Lower lobe of right lung (tissue), 2 donors: ENCODE measurements around the gene CUX1. TPM values are rescaled to one million over a fixed set of nuclear protein-coding genes. Genes with fewer than 3 reads are reported as not detected.

Source experiments
- ATAC-seq, 2 donors: fragments of 200-7000 bp; cut with Tn5 transposase; one replicate each; pipeline ENCODE4 v1.9.1; 2020 to 2022; ENCODE audit warnings: mild to moderate bottlenecking in 2 of 2, moderate library complexity in 2 of 2
- DNase-seq: peaks from one replicate; pipeline ENCODE4 v3.0.0-alpha.2; 2020
- H3K27ac ChIP-seq: fragments of 200-600 bp; one replicate; pipeline ENCODE4 v1.8.0; 2022
- H3K27me3 ChIP-seq: fragments of 200-600 bp; one replicate; pipeline ENCODE4 v1.8.0; 2022; ENCODE audit warnings: low read depth
- H3K36me3 ChIP-seq: fragments of 200-600 bp; one replicate; pipeline ENCODE4 v1.8.0; 2022; ENCODE audit warnings: mild to moderate bottlenecking
- H3K4me1 ChIP-seq: fragments of 200-600 bp; one replicate; pipeline ENCODE4 v1.8.0; 2022
- H3K4me3 ChIP-seq: fragments of 200-600 bp; one replicate; pipeline ENCODE4 v1.8.0; 2022; ENCODE audit warnings: mild to moderate bottlenecking
- H3K9me3 ChIP-seq: fragments of 200-600 bp; one replicate; pipeline ENCODE4 v1.8.0; 2022
- CTCF ChIP-seq: fragments of 200-600 bp; IDR thresholded peaks from one replicate; pipeline ENCODE4 v1.8.0; 2022; ENCODE audit warnings: antibody characterized with exemption, mild to moderate bottlenecking
- intact Hi-C: fragments of 100-400 bp; cut with DNase I; formaldehyde crosslinking; loops from one replicate; pipeline ENCODE4 v1.11.0; 2022
- total RNA-seq: library from RNA; stranded (reverse); fragmentation: NEBNext Ultra II Directional; extraction: Animal tissue kit (Norgen Biotek cat#: 25700); gene quantifications from one replicate; pipeline ENCODE4 v1.2.1, GENCODE V29; 2021
- donor health status: DM: no; HTN: yes; CAD: no; lungs with severe emphysema.

Gene CUX1
- total RNA-seq, 1 donor from 2014 or later, result 118 TPM

DNA sequence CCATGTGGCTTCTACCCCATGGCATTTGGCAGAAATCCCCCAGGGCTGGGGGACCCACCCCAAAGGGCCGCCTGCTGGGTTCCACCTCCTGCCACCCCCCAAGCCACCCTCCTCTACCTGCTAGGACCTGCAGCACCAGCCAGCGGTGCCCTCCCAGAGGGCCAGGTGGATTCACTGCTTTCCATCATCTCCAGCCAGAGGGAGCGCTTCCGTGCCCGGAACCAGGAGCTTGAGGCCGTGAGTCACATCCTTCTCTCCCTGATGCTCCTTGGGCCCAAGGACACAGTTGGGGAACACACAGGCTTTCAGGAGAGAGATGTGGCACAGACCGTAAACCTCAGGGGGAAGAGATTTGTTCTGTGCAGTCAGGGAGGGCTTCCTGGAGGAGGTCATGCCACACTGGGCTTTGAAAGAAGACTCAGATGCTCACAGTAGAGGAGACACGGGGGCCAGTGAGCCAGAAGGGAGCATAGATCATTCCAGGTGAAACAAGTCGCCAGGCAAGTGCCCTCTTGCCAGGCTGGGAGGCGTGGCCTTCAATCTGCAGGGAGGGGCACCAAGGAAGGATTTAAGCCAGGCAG, 457.8 kb downstream of the CUX1 start:
- intact Hi-C loops, result loop anchor here (10.0 kb wide), 1 partner anchor 730 kb away; no protein-coding TSS in a partner anchor

DNA sequence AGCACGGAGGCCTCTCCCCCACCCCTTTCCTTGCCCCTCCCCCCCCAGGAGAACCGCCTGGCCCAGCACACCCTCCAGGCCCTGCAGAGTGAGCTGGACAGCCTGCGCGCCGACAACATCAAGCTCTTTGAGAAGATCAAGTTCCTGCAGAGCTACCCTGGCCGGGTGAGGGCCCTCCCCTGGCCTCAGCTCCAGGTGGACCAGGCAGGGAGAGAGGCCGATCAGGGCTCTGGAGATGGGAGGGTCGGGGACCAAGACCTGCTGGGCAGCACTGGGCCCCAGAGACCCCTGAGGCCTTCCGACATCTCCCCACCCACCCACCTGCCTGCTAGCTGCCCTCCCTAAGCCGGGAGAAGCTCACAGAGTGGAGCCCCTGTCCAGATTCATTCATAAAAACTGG, 460.5 kb downstream of the CUX1 start:
- intact Hi-C loops, result loop anchor here (10.0 kb wide), 1 partner anchor 733 kb away; no protein-coding TSS in a partner anchor
- Histone ChIP-seq H3K36me3 (no peaks in the 10 kb centered on the region), H3K9me3 (no peaks in the 10 kb centered on the region), H3K27me3 (no peaks in the 10 kb centered on the region), H3K4me3 (no peak overlapping the region), H3K4me1 (peaks cover 7% of the 10 kb centered on the region), H3K27ac (no peak overlapping the region)
- DNase-seq (no peak), ATAC-seq (no peak)
- no peak for TF ChIP-seq CTCF

More for the DNA sequence above, 457.8 kb downstream of the CUX1 start:
- Histone ChIP-seq H3K9me3 (no peaks in the 10 kb centered on the region), H3K4me3 (no peak overlapping the region), H3K36me3 (no peaks in the 10 kb centered on the region), H3K4me1 (peaks cover 7% of the 10 kb centered on the region), H3K27me3 (no peaks in the 10 kb centered on the region), H3K27ac (no peak overlapping the region)
- no peak for TF ChIP-seq CTCF
- DNase-seq (no peak), ATAC-seq (no peak)

DNA sequence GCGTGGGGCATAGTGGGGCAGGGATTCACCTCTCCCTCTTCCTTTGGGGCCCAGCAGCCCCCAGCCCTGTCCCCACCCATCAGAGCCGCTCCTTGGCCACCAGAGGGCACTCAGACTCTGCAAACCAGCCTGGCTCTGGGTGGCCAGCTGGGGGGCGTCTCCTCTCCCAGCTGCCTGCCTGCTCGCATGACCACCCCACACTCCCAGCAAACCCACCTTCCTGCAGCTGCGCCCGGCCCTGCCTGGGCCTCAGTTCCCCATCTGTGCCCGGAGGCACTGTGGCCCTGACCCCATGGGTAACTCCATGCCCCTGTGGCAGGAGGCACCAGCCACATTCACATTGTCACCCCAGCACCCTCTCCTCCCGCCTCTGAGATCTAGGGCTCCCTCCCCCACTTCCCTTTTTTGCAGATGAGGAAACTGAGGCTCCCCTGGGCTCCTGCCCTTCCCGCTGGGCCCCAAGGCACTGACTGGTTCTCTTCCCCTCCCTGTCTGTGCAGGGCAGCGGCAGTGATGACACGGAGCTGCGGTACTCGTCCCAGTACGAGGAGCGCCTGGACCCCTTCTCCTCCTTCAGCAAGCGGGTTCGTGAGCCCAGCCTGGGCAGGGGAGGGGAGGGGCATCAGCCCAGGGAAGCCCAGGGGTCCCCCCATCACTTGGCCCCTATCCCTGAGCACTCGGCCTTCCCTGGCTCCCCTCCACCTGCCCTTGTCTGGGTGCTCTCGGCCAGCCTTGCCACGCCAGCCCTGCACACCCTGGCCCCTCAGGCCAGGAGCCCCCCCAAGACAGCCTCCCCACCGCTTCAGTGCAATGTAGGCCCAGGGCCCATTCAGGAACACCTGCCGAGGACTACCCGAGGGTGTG, 462.3 kb downstream of the CUX1 start:
- H3K27ac ChIP-seq, result no peak overlapping the region
- peak; percentile 82 for TF ChIP-seq CTCF
- H3K27me3 ChIP-seq, result no peaks in the 10 kb centered on the region
- peaks cover 9% of the 10 kb centered on the region for H3K4me1 ChIP-seq
- no peaks in the 10 kb centered on the region for H3K36me3 ChIP-seq
- peak; percentile 79 to 82 for ATAC-seq
- intact Hi-C loops, result loop anchor here (10.0 kb wide), 1 partner anchor 735 kb away; no protein-coding TSS in a partner anchor
- no peak for DNase-seq
- no peaks in the 10 kb centered on the region for H3K9me3 ChIP-seq
- no peak overlapping the region for H3K4me3 ChIP-seq

DNA sequence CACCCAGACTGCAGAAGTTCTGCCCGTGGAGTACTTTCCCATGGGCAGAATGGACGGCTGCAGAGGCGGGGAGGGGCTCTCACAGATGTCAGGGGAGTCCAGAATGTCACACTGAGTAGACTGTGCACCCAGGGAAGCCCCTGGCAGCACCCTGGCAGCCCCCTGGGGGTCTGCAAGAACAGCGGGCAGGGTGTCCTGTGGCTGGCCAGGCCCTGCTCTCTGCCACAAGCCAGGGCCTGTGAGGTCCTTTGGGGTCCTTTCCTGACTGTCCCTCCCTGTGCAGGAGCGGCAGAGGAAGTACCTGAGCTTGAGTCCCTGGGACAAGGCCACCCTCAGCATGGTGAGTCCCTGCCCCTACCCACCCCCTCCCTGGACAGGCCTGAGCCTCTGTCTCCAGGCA, 463.1 kb downstream of the CUX1 start:
- Histone ChIP-seq H3K27ac (no peak overlapping the region), H3K27me3 (no peaks in the 10 kb centered on the region), H3K9me3 (no peaks in the 10 kb centered on the region), H3K4me3 (no peak overlapping the region), H3K4me1 (peaks cover 16% of the 10 kb centered on the region), H3K36me3 (no peaks in the 10 kb centered on the region)
- intact Hi-C loops, result no loop called here
- no peak for TF ChIP-seq CTCF
- no peak for ATAC-seq
- DNase-seq, result no peak

- no peaks in the 10 kb centered on the region for H3K27me3 ChIP-seq
- H3K27ac ChIP-seq, result no peak overlapping the region
- no peaks in the 10 kb centered on the region for H3K36me3 ChIP-seq
- DNase-seq (no peak), ATAC-seq (no peak)
- H3K4me1 ChIP-seq, result peaks cover 23% of the 10 kb centered on the region
- H3K9me3 ChIP-seq, result no peaks in the 10 kb centered on the region
- no peak for TF ChIP-seq CTCF
- no peak overlapping the region for H3K4me3 ChIP-seq
- intact Hi-C loops, result no loop called here
Measured at GRCh38 chr7:102281785-102282184, 464.4 kb downstream of the CUX1 start.
